ENCODE measurements around the gene DPP3.

GRCh38 chr11:66539870-66540213 is 59.6 kb downstream of the DPP3 start:
- TF ChIP-seq EZH2 (IDR thresholded peaks at IDR 0.05; ENCODE audit: borderline replicate concordance, insufficient read depth, low read depth, low read length, poor library complexity, severe bottlenecking) (no peak), CTCF (IDR thresholded peaks at IDR 0.05) (no peak)

Data from B cell (primary cell).